ENCODE data around the gene AUTS2.

AUTS2 gene

DNA sequence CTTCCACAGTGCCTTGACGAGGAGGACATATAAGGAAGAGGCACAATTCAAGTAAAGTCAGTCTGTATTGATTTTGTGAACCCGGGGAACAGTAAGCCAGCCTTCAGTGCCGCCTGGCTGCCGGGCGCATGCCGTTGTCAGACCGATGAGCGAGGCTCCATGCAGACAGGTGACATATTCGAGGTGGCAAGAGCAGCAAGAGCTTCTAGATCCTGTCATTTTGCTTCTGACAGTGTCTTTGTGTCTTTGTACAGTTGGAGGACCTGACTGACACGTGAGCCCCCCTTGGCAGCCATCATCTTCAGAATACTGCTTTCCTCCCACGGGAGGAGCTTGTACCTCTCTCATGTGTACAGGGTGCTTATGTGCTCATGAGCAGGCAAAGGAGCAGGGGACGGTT, 1146.2 kb downstream of the AUTS2 start:
- no peak for DNase-seq (ENCODE audit: low read depth)

GRCh38 chr7:70749831-70750230, 1151.6 kb downstream of the AUTS2 start:
- no peak for DNase-seq (ENCODE audit: low read depth)

GRCh38 chr7:70751895-70752294, 1153.6 kb downstream of the AUTS2 start:
- no peak for DNase-seq (ENCODE audit: low read depth)

- no peak for DNase-seq (ENCODE audit: low read depth)
These were observed 1154.5 kb downstream of the AUTS2 start for GRCh38 chr7:70752794-70753241.

GRCh38 chr7:70756789-70757188, 1158.5 kb downstream of the AUTS2 start:
- no peak for DNase-seq (ENCODE audit: low read depth)

DNA sequence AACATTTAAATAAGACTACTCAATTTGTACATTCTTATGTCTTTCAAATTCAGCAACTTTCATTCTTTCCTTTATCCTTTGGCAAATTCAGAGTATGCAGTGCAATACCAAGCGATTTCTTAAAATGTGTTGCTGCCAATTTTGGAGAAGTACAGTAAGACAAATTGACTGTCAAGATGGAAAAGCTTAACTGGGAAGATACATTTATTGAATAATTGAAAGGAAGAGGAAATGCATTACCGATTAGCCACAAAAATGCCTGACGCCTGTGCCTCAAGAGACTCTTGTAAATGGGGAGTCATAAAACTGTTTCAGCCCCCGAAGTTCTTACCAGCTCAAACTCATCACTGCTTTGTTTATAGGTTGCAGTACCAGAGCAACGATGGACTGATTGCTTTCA, 1160.4 kb downstream of the AUTS2 start:
- no peak for DNase-seq (ENCODE audit: low read depth)

DNA sequence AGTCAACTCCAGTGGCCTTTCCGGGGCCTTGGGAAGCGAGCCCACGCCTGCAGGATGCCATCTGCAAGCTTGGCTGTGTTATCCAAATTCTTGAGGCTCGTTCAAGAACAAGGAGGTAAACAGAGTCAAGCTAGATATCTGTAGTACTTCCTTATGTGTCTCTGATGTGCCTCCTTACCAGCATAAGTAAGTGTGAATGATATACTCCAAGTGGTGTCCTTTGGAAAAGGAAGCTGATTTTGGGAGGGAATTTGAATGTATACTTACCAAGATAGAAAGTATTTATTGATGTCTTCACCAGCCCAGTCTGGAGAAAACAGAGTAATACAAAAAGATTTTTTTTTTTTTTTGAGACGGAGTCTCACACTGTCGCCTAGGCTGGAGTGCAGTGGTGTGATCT, 1161.4 kb downstream of the AUTS2 start:
- no peak for DNase-seq (ENCODE audit: low read depth)

DNA sequence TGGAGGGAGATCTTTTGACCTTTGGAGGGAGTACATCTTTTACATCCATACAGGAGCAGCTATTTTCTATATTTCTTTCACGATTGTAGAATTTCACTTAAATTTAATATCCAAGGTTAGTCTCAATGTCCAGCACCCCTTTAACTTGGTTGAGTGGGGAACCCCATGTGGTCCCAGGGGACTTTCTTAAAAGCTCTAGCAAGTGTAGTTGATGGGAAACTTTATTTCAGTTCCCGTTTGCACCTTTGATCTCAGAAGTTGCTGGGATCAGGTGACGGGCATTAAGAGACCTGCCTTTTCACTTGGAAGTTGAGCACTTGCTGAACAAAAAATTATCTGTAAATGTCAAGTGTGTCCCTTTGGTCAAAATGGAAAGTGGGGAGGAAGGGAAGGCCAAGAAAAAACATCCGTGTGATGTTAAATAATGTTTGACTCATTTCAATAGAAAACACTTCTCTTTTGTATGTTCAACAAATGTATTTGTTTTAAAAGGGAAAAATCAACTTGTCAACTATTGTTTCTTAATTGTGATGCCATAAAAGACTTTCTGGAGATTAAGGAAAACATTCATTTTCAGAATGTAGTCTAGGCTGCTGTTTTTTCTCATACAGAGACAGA, 1163.5 kb downstream of the AUTS2 start:
- no peak for DNase-seq (ENCODE audit: low read depth)

- no peak for DNase-seq (ENCODE audit: low read depth)
These were observed 1164.4 kb downstream of the AUTS2 start for GRCh38 chr7:70762696-70763095.

DNA sequence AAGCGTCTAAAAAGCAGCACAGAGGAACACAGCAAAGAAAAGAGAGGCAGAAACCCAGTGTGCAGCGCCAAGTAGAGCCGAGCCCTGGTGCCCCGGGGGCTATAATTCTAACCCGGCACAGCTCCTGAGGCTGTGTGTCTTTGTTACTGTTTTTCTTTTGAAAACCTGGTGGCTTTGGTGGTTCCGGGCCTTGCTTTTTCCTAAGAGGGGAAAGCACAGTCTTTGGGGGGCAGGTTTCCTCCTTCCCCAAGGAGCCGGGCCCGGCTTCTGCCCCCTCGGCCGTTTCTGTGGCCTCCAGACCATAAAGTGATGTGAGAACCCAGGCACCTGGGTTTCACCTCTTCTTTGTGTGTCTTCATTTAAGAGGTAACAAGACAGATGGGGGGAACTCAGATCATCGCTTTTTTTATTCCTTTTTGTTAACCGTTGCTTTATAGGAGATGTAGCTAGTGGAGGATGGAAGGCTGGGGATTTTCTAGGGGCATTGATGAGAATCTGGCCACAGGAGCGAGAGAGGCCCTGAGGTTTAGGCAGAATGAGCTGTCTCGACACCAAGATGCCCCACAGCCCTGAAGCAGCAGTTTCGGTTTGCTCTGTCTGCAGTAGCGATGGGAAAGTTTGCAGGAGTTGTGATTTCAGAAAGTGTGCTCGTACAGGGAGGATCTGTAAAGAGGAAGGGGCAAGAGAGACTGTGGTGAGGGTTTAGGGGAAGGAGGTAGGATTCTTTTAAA, 1165.9 kb downstream of the AUTS2 start:
- DNase-seq (ENCODE audit: low read depth): no peak

DNA sequence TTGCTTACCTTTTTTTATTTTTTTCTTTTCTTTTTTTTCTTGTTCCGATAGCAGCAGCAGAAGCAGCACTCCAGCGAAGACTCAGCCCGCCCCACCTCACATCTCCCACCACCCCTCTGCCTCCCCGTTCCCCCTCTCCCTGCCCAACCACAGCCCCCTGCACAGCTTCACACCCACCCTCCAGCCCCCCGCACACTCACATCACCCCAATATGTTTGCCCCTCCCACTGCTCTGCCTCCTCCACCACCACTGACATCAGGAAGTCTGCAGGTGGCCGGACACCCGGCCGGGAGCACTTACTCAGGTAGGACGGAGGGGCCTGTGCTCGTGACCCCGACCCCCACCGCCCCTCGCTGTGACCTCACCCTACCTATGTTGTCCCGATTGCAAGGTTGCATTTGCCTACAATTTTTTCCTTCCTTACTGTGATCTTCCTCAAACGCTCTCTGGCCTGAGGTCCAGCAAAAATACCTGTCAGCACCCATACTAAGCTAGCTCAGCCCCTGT, 1166.5 kb downstream of the AUTS2 start:
- DNase-seq (ENCODE audit: low read depth): no peak

GRCh38 chr7:70765651-70766050, 1167.4 kb downstream of the AUTS2 start:
- DNase-seq (ENCODE audit: low read depth): no peak

GRCh38 chr7:70766109-70766508, 1167.8 kb downstream of the AUTS2 start:
- no peak for DNase-seq (ENCODE audit: low read depth)

GRCh38 chr7:70766694-70767093, 1168.4 kb downstream of the AUTS2 start:
- DNase-seq (ENCODE audit: low read depth): no peak

- no peak for DNase-seq (ENCODE audit: low read depth)
These were observed 1171.9 kb downstream of the AUTS2 start for GRCh38 chr7:70770154-70770553.

DNA sequence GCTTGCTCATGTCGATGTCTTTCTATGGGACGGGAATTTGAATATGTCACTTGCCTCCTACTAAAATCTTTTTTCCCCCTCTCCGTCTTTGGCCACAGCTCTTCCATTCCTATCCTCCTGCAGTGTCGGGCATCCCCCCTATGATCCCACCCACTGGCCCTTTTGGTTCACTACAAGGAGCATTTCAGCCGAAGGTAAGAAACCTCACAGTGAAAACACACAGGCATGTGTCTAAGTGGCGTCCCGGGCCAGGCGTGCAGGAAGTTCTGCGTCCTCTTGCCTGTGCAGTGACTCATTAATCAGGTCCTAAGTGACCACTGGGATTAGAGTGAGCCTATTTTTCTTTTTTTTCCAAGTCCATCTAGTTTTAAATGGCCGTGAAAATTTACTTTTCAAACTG, 1173.2 kb downstream of the AUTS2 start:
- no peak for DNase-seq (ENCODE audit: low read depth)

GRCh38 chr7:70772891-70773290, 1174.6 kb downstream of the AUTS2 start:
- DNase-seq (ENCODE audit: low read depth): no peak

- DNase-seq (ENCODE audit: low read depth): no peak
These were observed 1175.1 kb downstream of the AUTS2 start for GRCh38 chr7:70773406-70773805.

- DNase-seq (ENCODE audit: low read depth): no peak
These were observed 1176.8 kb downstream of the AUTS2 start for GRCh38 chr7:70774950-70775527.

DNA sequence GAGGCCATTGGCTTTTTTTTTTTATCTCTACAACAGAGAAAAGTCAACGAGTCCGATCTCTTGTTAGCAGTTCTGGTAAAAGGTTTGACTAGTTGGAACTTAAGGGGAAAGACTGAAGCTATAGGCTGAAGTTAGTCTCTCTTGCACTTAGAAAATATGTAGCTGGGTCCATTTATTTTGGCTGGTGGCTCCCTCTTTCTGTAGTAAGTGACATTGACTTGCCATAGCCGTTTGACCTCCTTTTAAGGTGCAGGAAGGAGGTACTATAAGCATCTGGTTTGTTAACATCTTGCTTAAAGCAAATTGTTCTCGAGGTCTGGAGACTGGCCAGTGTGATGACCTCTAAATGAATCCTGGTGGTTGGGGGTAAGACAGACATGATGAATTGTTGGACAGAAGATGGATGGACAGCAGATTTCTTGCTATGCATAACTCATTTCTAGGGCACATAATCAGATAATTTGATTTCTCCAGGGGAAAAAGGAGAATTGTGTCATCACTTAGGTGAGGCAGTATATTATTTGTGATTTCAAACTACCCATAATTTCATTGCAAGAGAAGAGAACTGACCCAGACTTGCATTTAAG, 1177.4 kb downstream of the AUTS2 start:
- no peak for DNase-seq (ENCODE audit: low read depth)

DNA sequence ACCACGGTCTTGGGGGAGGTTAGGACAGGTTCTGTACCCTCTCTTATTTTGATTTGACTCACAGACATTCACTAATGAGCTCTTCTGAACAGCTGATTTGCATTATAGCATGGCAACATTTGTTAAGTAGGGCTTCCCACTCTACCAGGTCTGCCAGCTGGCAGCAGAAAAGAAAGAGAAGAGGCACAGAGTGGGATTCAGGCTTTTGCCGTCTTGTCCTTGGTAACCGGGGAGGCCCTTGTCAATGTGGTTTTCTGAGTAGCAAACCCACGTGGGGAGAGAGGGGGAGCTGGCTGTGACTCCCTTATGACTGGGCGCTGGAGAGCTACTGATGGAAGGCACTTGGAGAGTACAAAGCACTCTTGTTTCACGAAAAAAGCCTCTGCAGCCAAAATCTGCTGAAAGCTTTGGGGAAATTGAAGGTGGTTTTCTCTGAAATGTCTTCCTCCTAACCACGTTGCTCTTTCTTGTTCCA, 1178.4 kb downstream of the AUTS2 start:
- no peak for DNase-seq (ENCODE audit: low read depth)

DNA sequence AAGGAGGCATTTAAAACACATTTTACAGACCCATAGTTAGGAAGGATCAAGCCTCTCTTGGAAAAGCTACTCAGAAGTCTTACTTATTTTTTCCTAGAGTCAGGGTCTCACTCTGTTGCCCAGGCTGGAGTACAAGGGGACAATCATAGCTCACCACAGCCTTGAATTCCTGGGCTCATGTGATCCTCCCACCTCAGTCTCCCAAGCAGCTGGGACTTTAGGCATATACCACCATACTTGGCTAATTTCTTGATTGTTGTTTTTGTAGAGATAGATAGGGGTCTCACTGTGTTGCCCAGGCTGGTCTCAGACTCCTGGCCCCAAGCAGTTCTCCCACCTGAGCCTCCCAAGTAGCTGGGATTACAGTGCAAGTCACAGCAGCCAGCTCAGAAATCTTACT, 1179.0 kb downstream of the AUTS2 start:
- DNase-seq (ENCODE audit: low read depth): no peak

DNA sequence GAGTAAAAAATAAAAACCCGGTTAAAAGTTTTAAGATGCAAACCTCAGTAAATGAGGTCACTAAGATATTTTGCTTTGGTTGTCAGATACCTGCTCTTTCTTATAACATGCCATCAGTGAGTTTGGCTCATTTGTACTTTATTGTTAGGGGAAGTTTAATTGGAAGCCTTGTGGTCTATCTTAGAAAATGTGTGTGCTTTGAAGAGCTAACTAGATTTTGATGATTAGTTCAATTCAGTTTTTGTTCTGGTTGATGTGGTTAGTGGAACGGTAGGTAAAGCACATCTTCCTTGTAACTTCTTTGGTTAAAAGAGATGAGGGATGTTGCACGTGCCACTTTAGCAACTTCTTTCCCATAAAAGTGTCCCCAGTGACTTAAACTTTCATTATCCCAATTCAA, 1180.3 kb downstream of the AUTS2 start:
- no peak for DNase-seq (ENCODE audit: low read depth)

Data from GM04504 (cell line).